MM.1S (cell line): Measurements from ENCODE around the gene CYTH3.

ENCODE experiments used
- CTCF ChIP-seq: fragments of 300-600 bp; sonication (generic); IDR thresholded peaks from 2 replicates; pipeline ENCODE4 v1.5.1; 2016; ENCODE audit warnings: antibody characterized with exemption, low read length, mixed read lengths
- EZH2 ChIP-seq: fragments of 300-600 bp; sonication (generic); optimal IDR thresholded peaks from 2 replicates; pipeline ENCODE3; 2017; ENCODE audit warnings: low read depth, mild to moderate bottlenecking, antibody characterized with exemption, low read length, mixed read lengths

GRCh38 chr7:6274743-6275142 lies 2.3 kb upstream of the CYTH3 start:
- TF ChIP-seq EZH2 (no peak), CTCF (no peak)
